Measurements from ENCODE around the gene CACFD1. TPM values are rescaled to one million over a fixed set of nuclear protein-coding genes. Genes with fewer than 3 reads are reported as not detected.

CACFD1 gene
- total and polyA plus RNA-seq, 2 of the 13 experiments (the other 11 are each of a cell fraction or from before 2014, with no cell fraction given): 13.8 to 14.6 TPM

DNA sequence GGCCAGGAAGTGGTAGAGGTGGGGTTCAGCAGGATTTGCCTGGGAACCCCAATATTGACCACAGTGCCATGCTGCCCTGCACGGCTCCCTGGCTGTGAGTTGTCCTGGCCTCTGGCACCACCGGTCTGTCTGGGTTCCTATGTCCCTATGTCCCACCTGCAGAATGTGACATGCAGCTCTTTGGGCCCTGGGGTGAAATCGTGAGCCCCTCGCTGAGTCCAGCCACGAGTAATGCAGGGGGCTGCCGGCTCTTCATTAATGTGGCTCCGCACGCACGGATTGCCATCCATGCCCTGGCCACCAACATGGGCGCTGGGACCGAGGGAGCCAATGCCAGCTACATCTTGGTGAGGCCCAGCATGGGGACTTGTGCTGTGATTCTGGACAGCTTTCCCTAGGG is 2.0 kb upstream of the CACFD1 start:
- no peak for TF ChIP-seq E2F1 (CRISPR knock-in tag; IDR thresholded peaks at IDR 0.05)
- no peak for TF ChIP-seq SRF (IDR thresholded peaks at IDR 0.05; ENCODE audit: low read depth, low read length)
- no peak for TF ChIP-seq ZNF317 (CRISPR knock-in tag; IDR thresholded peaks at IDR 0.05)
- TF ChIP-seq FOXP1 (IDR thresholded peaks at IDR 0.05): no peak
- no peak for TF ChIP-seq FOXP1 (CRISPR knock-in tag; IDR thresholded peaks at IDR 0.05)
- TF ChIP-seq, protein P1, sequence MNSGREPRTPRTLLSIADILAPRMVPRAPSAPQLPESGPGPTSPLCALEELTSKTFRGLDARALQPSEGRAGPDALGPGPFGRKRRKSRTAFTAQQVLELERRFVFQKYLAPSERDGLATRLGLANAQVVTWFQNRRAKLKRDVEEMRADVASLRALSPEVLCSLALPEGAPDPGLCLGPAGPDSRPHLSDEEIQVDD (CRISPR knock-in tag; IDR thresholded peaks at IDR 0.05; ENCODE audit: borderline replicate concordance): no peak
- TF ChIP-seq HDAC6 (IDR thresholded peaks at IDR 0.05; ENCODE audit: low read depth, low read length): no peak
- TF ChIP-seq ZKSCAN5 (CRISPR knock-in tag; IDR thresholded peaks at IDR 0.05): no peak
- no peak for TF ChIP-seq KMT2B (CRISPR knock-in tag; IDR thresholded peaks at IDR 0.05)
- no peak for TF ChIP-seq ZNF839 (CRISPR knock-in tag; IDR thresholded peaks at IDR 0.05; ENCODE audit: borderline replicate concordance)
- TF ChIP-seq ZNF598 (CRISPR knock-in tag; IDR thresholded peaks at IDR 0.05; ENCODE audit: borderline replicate concordance): no peak
- no peak for TF ChIP-seq ZNF282 (IDR thresholded peaks at IDR 0.05; ENCODE audit: partially characterized antibody)
- no peak for TF ChIP-seq PHF8 (CRISPR knock-in tag; IDR thresholded peaks at IDR 0.05)
- TF ChIP-seq ZNF543 (CRISPR knock-in tag; IDR thresholded peaks at IDR 0.05): no peak
- TF ChIP-seq HOXA9 (CRISPR knock-in tag; IDR thresholded peaks at IDR 0.05; ENCODE audit: borderline replicate concordance): no peak
- no peak for TF ChIP-seq ATF1 (CRISPR knock-in tag; IDR thresholded peaks at IDR 0.05)
- TF ChIP-seq POLR2G (IDR thresholded peaks at IDR 0.05; ENCODE audit: low read depth, low read length): no peak
- TF ChIP-seq CEBPG (CRISPR knock-in tag; IDR thresholded peaks at IDR 0.05): no peak
- TF ChIP-seq SIN3B (IDR thresholded peaks at IDR 0.05; ENCODE audit: low read length): no peak
- H3K27me3 ChIP-seq (ENCODE audit: control insufficient read depth in 1 of 2, insufficient read depth in 2 of 2, low read length in 2 of 2): no peaks in the 10 kb centered on the region; a peak in 1 of 5 replicates
- no peak overlapping the region for H3K9ac ChIP-seq (ENCODE audit: insufficient read depth, low read depth, low read length)
- ATAC-seq (no peak), DNase-seq (ENCODE audit: low spot score) (no peak), FAIRE-seq (no peak)
- intact Hi-C loops (cut with micrococcal nuclease; ENCODE audit: unreplicated experiment) (no loop called here), in situ Hi-C loops (cut with HindIII; ENCODE audit: extremely low pct_ligation_motif_present, low pct_unique_long_range_greater_than_20kb) (no loop called here)
- H3K4me1 ChIP-seq (ENCODE audit: insufficient read depth, low read length): peaks cover 50% of the 10 kb centered on the region
- no peak overlapping the region for H2AFZ ChIP-seq (ENCODE audit: low read length)
- no peaks in the 10 kb centered on the region for H3K9me3 ChIP-seq (ENCODE audit: low read length)
- no peak overlapping the region for H3K4me2 ChIP-seq (ENCODE audit: low read depth, low read length)
- H3K27ac ChIP-seq (ENCODE audit: extremely low read length, insufficient read depth, low read length): no peak overlapping the region
- peaks cover 14% of the 10 kb centered on the region for H3K79me2 ChIP-seq (ENCODE audit: insufficient read depth, low read length)
- no peaks in the 10 kb centered on the region; a peak in 1 of 5 replicates for H3K36me3 ChIP-seq (replicated peaks in 1 of 2; ENCODE audit: control insufficient read depth in 1 of 2, insufficient read depth in 2 of 2, low read length in 2 of 2)
- ChIA-PET POLR2A (interaction anchor here (2.2 to 3.1 kb wide), 2 partner anchors 10 to 29 kb away, joined by 9 to 16 read pairs; no protein-coding TSS in a partner anchor), CTCF (ENCODE audit: low intra/inter-chr PET ratio, low total read pairs) (no interaction called here)
- BruUV-seq (replicated peaks): no TSS peak
- no peak overlapping the region for H3K4me3 ChIP-seq (replicated peaks in 1 of 3; ENCODE audit: insufficient read depth in 1 of 3, low read depth in 2 of 3, low read length in 3 of 3)
- no CpG with 5 or more reads among the region's 11 CpGs for whole genome bisulfite sequencing (ENCODE audit: low lambda C conversion rate)
- no peaks in the 10 kb centered on the region; the same call in 1 of the 2 replicates for H4K20me1 ChIP-seq (ENCODE audit: insufficient read depth, low read length)

Measured in HepG2 (cell line).